AG20443 (cell line): ENCODE results near the gene DGKD.

Experiments
- DNase-seq: peaks from one replicate; pipeline ENCODE4 v3.0.0; 2012; ENCODE audit warnings: low spot score, mixed read lengths

The DGKD gene

DNA sequence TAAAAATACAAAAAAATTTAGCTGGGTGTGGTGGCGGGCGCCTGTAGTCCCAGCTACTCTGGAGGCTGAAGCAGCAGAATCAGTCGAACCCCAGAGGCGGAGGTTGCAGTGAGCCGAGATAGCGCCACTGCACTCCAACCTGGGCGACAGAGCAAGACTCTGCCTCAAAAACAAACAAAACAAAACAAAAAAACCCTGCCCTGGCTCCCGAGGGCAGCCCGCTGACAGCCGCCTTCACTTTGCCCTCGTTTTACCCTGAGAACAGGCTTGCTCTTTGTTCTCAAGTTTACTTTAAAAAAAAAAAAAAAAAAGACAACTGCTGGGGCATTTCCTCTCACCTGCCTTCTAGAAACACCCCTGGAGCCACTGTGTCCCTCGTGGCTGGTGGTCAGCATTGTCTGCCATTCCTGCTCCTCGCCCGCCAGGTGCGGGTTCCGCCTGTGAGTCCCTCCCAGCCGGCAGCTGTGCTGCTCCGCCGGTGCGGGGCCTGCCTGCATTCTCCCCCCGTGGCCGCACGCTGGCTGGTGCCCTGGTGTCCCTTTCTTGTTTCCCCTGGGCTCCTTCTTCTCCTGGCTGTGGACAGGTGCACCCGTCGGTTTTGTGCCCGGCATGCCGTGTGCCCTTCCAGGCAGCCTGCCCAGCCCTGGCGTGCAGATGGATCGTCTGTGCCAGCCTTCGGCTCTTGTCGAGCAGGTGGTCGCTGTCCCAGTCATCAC, 106.6 kb downstream of the DGKD start:
- no peak for DNase-seq

DNA sequence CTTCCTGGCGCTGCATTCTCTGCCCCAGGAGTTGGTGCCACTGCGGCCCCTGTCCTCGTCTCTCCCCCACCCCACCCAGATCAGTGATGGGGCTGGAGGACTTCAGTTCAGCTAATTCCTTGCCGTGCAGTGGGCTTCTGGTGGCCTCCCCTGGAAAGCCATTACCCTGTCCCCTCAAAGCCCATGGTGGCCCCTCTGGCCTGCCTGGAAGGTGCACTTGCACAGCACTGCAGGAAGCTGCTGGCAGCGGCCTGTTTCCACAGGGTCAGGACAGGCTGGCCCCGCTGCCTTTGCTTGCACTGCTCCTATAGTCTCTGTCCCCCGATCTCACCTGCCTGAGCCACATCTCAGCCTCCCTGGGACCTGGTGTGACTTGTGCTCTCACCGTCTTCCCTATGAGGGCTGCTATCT, 107.2 kb downstream of the DGKD start:
- DNase-seq = no peak

GRCh38 chr2:233462202-233462785, 108.0 kb downstream of the DGKD start:
- DNase-seq = no peak

- no peak for DNase-seq
Observed at GRCh38 chr2:233462826-233463470, 108.7 kb downstream of the DGKD start.

- DNase-seq = no peak
Observed at GRCh38 chr2:233463586-233463985, 109.3 kb downstream of the DGKD start.

GRCh38 chr2:233464056-233464455, 109.8 kb downstream of the DGKD start:
- no peak for DNase-seq

DNA sequence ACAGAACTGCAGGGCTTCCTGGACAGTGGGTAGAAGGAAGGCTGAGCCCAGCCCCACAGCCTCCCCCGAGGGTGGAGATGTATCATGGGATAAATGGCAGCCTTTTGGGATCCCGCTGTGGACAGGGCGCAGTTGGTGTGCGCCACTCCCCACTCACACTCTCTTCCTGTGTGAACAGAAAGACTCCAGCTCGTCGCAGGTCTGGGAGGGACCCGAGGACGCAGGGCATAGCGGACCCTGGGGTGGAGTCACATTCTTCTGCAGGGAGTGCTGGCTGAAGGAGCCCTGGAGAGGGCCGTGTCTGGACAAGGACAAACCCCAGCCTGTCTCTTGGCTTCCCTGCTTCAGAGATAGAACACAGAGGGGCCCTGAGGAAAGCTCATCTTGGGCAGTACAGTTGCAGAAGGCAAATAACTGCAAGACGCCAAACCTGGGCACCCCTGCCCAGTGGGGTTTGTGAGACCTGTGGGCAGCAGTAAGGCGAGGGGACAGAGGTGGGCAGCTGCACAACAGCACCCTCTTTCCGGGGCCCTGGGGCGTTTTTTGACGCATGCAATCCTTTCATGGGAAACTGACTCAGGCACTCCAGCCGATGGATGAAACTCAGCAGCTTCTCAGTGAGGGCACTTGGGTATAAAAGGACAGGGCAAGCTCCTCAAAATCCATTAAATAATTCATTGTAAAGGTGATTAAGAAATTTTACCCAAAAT, 110.4 kb downstream of the DGKD start:
- DNase-seq = no peak

DNA sequence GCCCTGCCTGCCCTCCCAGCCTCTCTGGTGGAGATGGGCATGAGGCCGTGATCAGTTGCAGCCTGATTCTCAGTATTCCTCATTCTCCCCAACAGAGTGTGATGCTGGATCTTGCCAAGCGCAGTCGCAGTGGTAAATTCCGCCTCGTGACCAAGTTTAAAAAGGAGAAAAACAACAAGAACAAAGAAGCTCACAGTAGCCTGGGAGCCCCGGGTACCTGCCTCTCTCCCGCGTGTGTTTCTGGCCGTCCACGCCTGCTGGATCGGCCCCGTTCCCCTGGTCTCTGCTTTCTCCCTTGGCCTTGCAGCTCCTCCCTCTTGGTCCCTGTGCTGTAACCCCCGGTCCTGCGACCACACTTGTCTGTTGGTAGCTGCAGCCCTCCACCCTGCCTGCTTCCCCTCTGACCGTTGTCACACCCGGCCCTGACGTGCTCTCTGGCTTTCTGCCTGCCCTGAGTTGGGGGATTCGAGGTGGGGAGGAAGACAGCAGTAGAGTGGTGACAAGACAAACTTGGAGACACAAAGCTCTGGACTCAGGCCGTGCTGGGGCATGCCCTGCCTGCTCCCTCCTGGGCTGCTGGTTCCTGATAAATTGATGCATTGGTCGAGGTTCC, 112.8 kb downstream of the DGKD start:
- DNase-seq = no peak

DNA sequence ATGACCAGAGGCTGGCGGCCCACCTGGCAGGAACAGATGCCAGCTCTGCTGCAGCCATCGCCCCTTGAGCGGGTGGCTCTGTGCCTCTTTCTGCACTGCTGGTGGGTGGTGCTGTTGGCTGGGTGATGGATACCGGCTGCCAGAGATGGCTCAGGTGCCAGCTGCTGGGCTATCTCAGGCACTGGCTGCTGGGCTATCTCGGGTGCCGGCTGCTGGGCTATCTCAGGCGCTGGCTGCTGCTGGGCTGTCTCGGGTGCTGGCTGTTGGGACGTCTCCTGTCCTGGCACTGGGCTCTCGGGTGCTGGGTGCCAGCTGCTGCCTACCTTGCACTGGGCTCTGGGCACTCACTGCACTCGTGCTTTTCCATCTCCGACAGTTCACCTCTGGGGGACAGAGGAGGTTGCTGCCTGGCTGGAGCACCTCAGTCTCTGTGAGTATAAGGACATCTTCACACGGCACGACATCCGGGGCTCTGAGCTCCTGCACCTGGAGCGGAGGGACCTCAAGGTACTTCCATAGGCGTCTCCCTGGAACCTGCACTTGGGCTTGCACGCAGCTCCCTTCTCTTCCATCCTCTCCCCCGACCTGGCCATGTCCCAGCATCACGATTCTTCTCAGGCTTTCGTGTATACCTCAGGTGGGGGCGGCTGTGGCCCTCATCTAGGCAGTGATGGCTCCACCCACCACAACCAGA, 113.9 kb downstream of the DGKD start:
- DNase-seq = no peak

DNA sequence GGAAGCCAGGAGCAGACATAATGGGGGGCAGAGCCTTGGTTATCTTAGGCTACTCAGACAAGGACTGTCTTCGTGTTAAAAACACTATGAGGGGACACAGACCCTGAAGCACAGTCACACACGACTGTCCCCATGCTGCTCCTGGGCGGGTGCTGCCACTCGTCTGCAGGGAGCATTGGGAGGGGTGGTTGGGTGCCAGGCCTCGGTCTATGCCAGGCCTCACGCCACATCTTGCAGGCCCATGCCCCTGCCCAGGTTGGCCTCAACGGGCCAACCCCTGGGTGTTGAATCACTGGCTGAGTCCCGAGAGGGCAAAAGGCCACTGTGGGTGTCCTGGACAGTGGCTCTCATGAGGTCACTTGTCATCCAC, 114.4 kb downstream of the DGKD start:
- DNase-seq = no peak

DNA sequence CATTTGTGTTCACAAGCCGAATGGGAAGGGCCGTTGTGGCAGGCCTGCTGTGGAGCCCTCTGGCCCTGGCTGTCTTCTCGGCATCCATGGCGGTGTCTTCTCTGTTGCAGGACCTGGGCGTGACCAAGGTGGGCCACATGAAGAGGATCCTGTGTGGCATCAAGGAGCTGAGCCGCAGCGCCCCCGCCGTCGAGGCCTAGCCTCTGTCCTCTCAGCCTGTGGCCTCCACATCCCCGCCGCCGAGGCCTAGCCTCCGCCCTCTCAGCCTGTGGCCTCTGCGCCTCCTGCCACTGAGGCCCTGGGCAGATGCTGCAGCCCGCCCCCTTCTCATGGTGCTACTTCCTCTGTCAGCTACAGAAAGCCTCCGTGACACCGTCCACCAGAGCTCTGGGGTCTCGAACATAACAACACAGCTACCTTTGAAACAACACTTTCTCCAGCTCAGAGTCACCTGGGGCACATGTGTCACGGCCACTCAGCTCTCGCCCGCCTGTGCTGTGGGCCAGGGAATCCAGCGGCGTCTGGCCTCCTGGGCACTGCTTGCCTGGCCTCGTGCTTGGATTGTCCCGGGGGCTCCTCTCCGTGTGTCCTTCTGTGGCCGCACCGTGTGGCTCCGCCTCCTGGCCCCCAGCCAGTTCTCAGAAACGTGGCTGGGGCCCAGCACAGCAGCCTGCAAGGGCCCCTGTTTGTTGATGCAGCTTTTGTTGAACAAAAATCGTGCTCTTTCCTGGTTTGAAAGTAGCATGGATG, 115.1 kb downstream of the DGKD start:
- DNase-seq = no peak

DNA sequence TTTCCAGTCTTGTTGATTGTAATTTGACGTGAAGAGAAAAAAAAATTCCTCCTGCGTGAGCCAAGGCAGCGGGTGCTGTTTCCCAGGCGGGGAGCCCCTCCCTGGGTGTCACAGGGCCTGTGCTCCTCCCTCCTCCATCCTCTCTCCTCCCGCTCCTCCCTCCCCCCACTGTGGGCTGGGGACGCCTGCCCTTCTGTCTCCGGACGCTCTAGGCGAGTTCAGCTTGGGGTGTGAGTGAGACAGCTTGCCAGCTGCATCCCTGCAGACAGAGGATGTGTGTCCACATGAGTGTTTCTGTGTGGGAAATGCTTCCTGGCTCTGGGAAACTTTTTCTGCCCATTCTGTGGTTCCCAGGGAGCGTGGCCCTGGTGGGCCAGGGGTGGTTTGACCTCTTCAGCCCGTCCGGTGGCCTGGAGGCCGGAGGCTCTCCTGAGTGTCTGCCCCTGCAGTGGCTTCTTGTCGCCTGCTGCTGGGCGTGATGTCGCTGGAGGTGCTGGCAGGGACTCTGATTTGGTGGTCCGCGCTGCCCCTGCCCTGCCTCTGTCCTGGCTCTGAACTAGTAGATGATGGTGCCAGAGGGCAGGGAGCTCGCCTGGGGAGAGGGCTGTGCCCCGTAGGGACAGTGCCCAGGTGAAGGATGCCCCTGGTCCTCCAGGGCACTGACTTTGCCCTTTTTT, 115.9 kb downstream of the DGKD start:
- DNase-seq = no peak

DNA sequence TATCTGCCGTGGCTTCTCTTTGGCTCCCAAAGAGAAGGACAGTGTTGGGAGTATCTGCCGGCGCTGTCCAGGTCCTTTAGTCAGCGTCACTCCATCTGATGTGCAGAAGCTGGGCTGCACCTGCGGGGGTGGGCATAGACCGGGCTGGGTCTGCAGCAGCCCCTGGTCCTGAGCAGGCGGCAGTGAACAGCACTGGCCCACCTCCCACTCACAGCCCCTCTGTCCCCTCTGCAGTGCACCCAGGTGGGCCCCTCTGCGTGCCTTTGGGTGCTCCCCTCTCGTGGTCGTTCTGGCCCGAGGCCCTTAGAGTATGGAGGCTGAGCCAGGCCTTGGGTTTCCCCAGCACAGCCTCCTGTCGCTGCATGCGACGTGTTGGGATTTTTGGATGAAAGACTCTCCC, 116.5 kb downstream of the DGKD start:
- no peak for DNase-seq

GRCh38 chr2:233471291-233472035, 117.2 kb downstream of the DGKD start:
- DNase-seq = no peak

DNA sequence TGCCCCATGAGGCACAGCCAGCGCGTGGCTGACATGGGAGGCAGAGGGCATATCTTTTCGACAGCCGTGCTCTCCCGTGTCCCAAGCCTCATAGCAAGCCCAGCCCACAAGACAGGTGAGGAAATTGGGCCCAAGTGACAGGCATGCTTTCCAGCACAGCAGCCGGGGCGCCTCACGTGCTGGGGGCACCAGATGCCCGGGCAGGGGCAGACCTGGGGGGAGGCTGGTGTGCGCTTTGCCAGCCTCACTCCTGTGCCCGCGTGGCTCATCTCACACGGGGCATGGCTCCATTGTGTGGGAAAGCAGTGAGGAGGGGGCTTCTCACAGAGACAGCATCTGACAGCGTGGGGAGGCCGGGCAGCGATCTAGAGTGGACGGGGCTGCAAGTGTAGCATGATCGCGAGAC, 119.1 kb downstream of the DGKD start:
- DNase-seq = no peak

DNA sequence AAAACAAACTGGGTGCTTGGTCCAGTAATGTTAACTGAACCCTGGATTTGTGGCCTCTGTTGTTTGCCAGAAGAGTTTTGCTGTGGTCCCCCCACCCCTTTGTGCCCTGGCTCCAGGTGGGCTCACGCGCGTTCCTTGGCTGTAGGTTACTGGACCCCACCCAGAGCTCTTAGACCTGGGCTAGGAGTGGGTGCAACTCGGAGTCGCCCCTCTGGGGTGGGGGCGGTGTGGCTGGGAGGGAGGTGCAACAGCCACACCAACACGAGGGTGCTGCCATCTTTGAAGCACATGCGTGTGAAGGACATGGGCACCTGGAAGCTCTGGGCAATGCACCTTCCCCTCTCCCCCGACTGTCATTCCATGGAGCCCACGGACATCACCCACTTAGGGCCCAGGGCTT, 119.6 kb downstream of the DGKD start:
- DNase-seq = no peak

DNA sequence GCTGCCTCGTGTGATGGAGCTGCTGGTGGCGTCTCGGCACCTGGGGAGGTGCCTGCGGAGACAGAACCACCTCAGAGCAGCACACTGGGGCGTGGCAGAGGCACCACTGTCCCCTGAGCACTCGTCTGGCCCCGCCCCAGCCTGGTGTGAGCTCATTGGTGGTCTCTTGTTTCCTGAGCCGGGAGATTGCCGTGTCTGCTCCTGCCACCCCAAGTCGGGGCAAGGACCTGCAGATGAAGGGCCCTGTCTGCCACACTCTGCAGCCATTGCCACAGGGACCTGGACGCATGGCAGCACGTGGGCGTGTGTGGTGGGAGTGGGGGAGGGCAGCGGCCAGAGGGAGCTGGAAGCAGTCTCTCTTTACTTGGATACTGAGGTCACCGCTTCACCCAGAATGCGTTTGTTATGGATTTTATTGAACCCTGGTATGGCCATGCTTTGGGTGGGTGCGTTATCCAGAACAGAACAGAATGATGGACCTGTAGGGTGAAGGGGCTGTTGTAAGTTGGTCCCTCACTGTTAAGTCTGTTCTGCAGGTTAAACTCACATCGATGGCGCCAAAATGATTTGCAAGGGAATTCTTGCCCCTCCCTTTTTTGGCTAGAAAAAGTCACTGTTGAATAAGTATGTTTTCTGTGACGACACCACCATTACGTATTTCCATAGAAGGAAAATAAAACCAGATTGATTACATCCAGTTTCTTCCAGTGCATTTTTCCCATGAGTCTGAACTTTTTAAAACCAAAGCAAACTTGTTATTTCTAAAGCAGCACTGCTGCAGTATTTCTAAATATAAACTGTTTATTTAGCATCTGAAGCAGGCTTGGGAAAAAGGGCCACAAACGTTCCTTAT, 120.2 kb downstream of the DGKD start:
- no peak for DNase-seq

DNA sequence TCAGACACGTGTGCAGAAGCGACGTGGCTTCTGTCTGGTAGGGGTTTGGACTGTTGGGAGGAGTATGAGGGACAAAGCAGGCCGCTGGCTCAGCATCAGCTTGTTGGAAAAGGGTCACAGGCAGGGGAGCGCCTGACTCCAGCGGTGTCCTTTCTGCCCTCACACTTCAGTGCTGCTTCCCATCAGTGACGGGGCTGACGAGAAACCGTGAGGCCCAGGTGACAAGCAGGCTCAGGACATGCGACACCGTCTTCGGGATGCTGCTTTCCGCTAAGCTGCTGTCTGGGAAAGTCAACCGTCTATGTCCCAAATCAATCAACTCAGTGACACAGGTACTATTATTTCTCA, 121.7 kb downstream of the DGKD start:
- no peak for DNase-seq
